Fibroblast of mammary gland (primary cell): Measurements from ENCODE around the gene C14orf39.
"Not testable (repeated sequence)": the region's sequence is repeated elsewhere in the genome, so short reads cannot be mapped to it uniquely, and the experiment has no call there.

Experiments used
- DNase-seq: peaks from one replicate; pipeline ENCODE4 v3.0.0-alpha.2; 2010; ENCODE audit warnings: low read depth
- H3K4me3 ChIP-seq: 2 replicates; pipeline ENCODE4 v1.5.1; 2011; ENCODE audit warnings: low read depth, mild to moderate bottlenecking, low read length, moderate library complexity; ENCODE audit not compliant: control insufficient read depth
- CTCF ChIP-seq: conservative IDR thresholded peaks from 2 replicates; pipeline ENCODE4 v1.5.1; 2011; ENCODE audit warnings: low read depth, low read length, inconsistent platforms; ENCODE audit not compliant: control insufficient read depth, insufficient read depth

C14orf39 gene

DNA sequence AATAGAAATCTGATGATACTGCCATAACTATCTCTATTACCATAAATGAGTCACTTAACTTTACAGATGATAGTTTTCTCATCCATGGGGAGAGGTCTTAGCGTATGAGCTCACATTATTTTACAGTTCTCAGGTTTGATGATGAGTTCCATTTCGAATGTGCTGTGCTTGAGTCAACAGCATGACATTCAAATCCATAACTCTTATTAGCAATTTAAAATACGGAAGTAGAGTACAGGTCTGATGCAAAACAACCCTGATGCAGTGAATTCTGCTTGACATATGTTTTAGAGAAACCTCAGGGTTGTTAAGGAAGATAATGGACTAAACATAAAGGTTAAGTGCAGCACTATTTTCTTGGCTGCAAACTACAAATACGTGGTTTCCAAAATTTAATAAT lies 30.0 kb downstream of the C14orf39 start:
- DNase-seq: no peak
- H3K4me3 ChIP-seq: no peak overlapping the region
- TF ChIP-seq CTCF: no peak

GRCh38 chr14:60430276-60430675 lies 55.6 kb downstream of the C14orf39 start:
- no peak overlapping the region for H3K4me3 ChIP-seq

GRCh38 chr14:60420050-60420449 lies 65.8 kb downstream of the C14orf39 start:
- H3K4me3 ChIP-seq: no peak overlapping the region
- no peak for TF ChIP-seq CTCF
- no peak for DNase-seq

More at GRCh38 chr14:60430276-60430675, 55.6 kb downstream of the C14orf39 start:
- no peak for DNase-seq
- TF ChIP-seq CTCF: no peak

GRCh38 chr14:60397550-60397949 lies 88.3 kb downstream of the C14orf39 start:
- H3K4me3 ChIP-seq: not testable (repeated sequence)

GRCh38 chr14:60396718-60397343 lies 89.0 kb downstream of the C14orf39 start:
- H3K4me3 ChIP-seq: no peak overlapping the region
- TF ChIP-seq CTCF: no peak

More at GRCh38 chr14:60397550-60397949, 88.3 kb downstream of the C14orf39 start:
- DNase-seq: not testable (repeated sequence)

More at GRCh38 chr14:60396718-60397343, 89.0 kb downstream of the C14orf39 start:
- DNase-seq: no peak
